Measurements from ENCODE around the gene TBPL2. TPM values are rescaled to one million over a fixed set of nuclear protein-coding genes. Genes with fewer than 3 reads are reported as not detected.
A peak's percentile ranks its signal among the peaks of the same experiment; 100 is the strongest.

The TBPL2 gene
- total RNA-seq, 1 donor = not detected

- DNase-seq (ENCODE audit: low read depth in 2 of 3, low spot score in 2 of 3) = peak in 1 of 3 donors; percentile 17
Observed at GRCh38 chr14:55373784-55374705, 66.4 kb downstream of the TBPL2 start.

- no peak for DNase-seq (ENCODE audit: low read depth in 2 of 3, low spot score in 2 of 3)
Observed at GRCh38 chr14:55372825-55373224, 67.6 kb downstream of the TBPL2 start.

DNA sequence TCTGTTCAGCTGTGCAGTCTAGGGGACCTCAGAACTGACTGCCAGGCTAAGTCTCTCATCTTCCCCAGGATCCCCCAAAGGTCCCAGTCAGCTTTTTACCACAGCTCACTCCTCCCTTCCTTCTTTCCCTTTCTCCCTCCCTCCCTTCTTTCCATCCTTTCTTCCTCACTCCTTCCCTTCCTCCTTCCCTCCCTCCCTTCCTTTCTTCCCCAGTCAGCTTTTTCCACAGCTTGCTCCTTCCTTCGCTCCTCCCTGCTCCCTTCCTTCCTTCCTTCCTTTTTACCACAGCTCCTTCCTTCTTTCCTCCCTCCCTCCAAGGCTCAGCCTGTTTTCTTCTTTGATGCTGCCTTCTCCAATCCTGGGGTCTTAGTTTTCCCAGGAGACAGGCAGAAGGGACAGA lies 68.0 kb downstream of the TBPL2 start:
- DNase-seq (ENCODE audit: low read depth in 2 of 3, low spot score in 2 of 3) = no peak

DNA sequence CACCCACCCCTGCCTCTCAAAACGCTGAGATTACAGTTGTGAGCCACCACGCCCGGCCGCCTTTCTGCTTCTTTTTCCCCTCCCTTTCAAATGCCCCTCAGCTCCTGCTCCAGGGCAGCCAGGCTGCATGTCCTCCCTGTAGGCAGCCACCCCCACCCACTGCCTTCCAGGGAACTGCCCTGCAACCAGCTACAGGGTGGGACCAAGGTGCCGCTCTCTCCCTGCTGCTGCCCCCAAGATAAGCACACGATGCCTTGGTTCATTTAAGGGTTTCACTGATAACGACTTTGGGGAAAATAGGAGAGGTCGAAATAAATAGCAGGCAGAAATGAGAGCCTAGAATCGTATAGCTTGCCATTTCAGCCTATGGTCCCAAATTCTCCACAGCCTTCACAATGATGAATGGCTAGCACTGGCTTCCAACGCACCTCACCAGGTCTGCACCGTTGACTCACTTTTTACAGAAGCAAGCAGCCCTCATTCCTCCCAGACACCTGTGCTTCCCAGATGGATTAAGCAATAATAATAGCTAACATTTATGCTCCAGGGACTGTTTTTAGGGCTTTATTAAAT lies 69.4 kb downstream of the TBPL2 start:
- no peak for DNase-seq (ENCODE audit: low read depth in 2 of 3, low spot score in 2 of 3)

GRCh38 chr14:55366271-55366670 lies 74.1 kb downstream of the TBPL2 start:
- DNase-seq (ENCODE audit: low read depth in 2 of 3, low spot score in 2 of 3) = no peak

Small RNAs within 50 kb of the gene (small RNA-seq; reads per million reads assigned to genes)
- gene AL356801.1 = not detected

Other genes with a start within 250 kb of the TBPL2 start
- gene DLGAP5, start 249.0 kb downstream of the TBPL2 start, total RNA-seq = 0.54 TPM
- gene FBXO34, start 169.2 kb downstream of the TBPL2 start, total RNA-seq = 19.4 TPM
- 9.4 TPM for gene ATG14, start 28.8 kb downstream of the TBPL2 start, total RNA-seq
- 15.1 TPM for gene KTN1, start 139.6 kb upstream of the TBPL2 start, total RNA-seq